GM15510 (cell line): ENCODE measurements around the gene ATG2B.

Experiments used
- POLR2A ChIP-seq: IDR thresholded peaks from 3 replicates; pipeline ENCODE4 v1.6.1; 2011; ENCODE audit warnings: borderline replicate concordance; ENCODE audit not compliant: insufficient read length; ENCODE audit errors: extremely low read depth

Gene ATG2B

GRCh38 chr14:96271421-96271762 lies 91.7 kb downstream of the ATG2B start:
- TF ChIP-seq POLR2A, result no peak

- no peak for TF ChIP-seq POLR2A
Observed at GRCh38 chr14:96270565-96271420, 92.3 kb downstream of the ATG2B start.

GRCh38 chr14:96269359-96269710 lies 93.8 kb downstream of the ATG2B start:
- no peak for TF ChIP-seq POLR2A

- TF ChIP-seq POLR2A, result no peak
Observed at GRCh38 chr14:96268431-96269358, 94.4 kb downstream of the ATG2B start.

GRCh38 chr14:96267916-96268315 lies 95.2 kb downstream of the ATG2B start:
- TF ChIP-seq POLR2A, result no peak

GRCh38 chr14:96267336-96267735 lies 95.8 kb downstream of the ATG2B start:
- no peak for TF ChIP-seq POLR2A

- TF ChIP-seq POLR2A, result no peak
Observed at GRCh38 chr14:96265383-96266095, 97.6 kb downstream of the ATG2B start.

GRCh38 chr14:96264853-96265252 lies 98.3 kb downstream of the ATG2B start:
- TF ChIP-seq POLR2A, result no peak

GRCh38 chr14:96264200-96264553 lies 99.0 kb downstream of the ATG2B start:
- TF ChIP-seq POLR2A, result no peak

GRCh38 chr14:96263347-96264199 lies 99.6 kb downstream of the ATG2B start:
- no peak for TF ChIP-seq POLR2A

- no peak for TF ChIP-seq POLR2A
Observed at GRCh38 chr14:96261772-96262655, 101.1 kb downstream of the ATG2B start.

GRCh38 chr14:96261053-96261452 lies 102.1 kb downstream of the ATG2B start:
- TF ChIP-seq POLR2A, result no peak

- TF ChIP-seq POLR2A, result no peak
Observed at GRCh38 chr14:96260341-96260821, 102.8 kb downstream of the ATG2B start.
